ENCODE results near the gene CLK1. TPM values are rescaled to one million over a fixed set of nuclear protein-coding genes. Genes with fewer than 3 reads are reported as not detected.

CLK1 gene
- total and polyA plus RNA-seq, 9 of the 15 experiments (the other 6 are each of a cell fraction or from before 2014, with no cell fraction given), result 29.3 to 99.2 (median 47.0) TPM

- TF ChIP-seq FOXM1 (IDR thresholded peaks at IDR 0.05; ENCODE audit: low read depth) (no peak), FOXM1 (CRISPR knock-in tag; IDR thresholded peaks at IDR 0.05; ENCODE audit: low read depth) (no peak), RCOR1 (IDR thresholded peaks at IDR 0.05; ENCODE audit: borderline replicate concordance in 1 of 2, low read depth in 2 of 2, low read length in 2 of 2) (no peak), PHTF2 (CRISPR knock-in tag; IDR thresholded peaks at IDR 0.05) (no peak), SAFB2 (IDR thresholded peaks at IDR 0.05; ENCODE audit: borderline replicate concordance, low read depth, low read length, severe bottlenecking) (no peak)
- TF ChIP-seq, protein P1, sequence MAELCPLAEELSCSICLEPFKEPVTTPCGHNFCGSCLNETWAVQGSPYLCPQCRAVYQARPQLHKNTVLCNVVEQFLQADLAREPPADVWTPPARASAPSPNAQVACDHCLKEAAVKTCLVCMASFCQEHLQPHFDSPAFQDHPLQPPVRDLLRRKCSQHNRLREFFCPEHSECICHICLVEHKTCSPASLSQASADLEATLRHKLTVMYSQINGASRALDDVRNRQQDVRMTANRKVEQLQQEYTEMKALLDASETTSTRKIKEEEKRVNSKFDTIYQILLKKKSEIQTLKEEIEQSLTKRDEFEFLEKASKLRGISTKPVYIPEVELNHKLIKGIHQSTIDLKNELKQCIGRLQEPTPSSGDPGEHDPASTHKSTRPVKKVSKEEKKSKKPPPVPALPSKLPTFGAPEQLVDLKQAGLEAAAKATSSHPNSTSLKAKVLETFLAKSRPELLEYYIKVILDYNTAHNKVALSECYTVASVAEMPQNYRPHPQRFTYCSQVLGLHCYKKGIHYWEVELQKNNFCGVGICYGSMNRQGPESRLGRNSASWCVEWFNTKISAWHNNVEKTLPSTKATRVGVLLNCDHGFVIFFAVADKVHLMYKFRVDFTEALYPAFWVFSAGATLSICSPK (IDR thresholded peaks at IDR 0.05; ENCODE audit: borderline replicate concordance), result no peak
- TF ChIP-seq, protein P2, sequence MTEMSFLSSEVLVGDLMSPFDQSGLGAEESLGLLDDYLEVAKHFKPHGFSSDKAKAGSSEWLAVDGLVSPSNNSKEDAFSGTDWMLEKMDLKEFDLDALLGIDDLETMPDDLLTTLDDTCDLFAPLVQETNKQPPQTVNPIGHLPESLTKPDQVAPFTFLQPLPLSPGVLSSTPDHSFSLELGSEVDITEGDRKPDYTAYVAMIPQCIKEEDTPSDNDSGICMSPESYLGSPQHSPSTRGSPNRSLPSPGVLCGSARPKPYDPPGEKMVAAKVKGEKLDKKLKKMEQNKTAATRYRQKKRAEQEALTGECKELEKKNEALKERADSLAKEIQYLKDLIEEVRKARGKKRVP (CRISPR knock-in tag; IDR thresholded peaks at IDR 0.05), result no peak
Observed at GRCh38 chr2:200845669-200846325, 18.7 kb downstream of the CLK1 start (continued).

DNA sequence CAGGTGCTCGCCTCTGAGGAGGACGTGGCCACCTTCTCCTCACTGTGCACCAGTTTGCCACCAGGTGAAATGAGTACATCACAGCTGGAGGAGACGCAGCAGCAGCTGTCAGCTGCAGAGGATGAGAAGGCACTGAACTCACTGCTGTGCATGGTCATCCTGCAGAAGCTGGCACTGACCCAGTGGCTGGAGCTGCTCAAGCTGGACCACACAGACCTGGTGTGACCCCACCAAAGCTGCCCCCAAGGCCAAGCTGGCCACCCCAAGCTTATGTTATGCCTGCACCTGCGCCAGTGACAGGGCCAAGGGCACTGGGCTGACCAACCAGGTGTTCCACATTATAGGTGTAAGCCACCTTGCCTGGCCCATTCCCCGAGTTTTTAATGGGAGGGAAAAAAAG is 19.3 kb downstream of the CLK1 start:
- Histone ChIP-seq H2AFZ (ENCODE audit: low read depth, low read length) (no peak overlapping the region), H3K9me3 (replicated peaks; ENCODE audit: control insufficient read depth, insufficient read depth, low read depth, low read length) (no peaks in the 10 kb centered on the region), H3K27me3 (ENCODE audit: control insufficient read depth in 2 of 2, insufficient read depth in 2 of 2, low read length in 2 of 2) (no peaks in the 10 kb centered on the region), H3K4me3 (no peak overlapping the region), H3K9ac (ENCODE audit: insufficient read depth in 1 of 2, low read depth in 2 of 2, low read length in 2 of 2) (no peak overlapping the region), H3K9me1 (ENCODE audit: control insufficient read depth, insufficient read depth, low read length) (no peaks in the 10 kb centered on the region), H3K36me3 (ENCODE audit: control insufficient read depth, insufficient read depth, low read length) (no peaks in the 10 kb centered on the region), H3K27ac (ENCODE audit: extremely low read depth, low read depth, low read length) (no peak overlapping the region), H4K20me1 (replicated peaks; ENCODE audit: control insufficient read depth, insufficient read depth, low read length) (no peaks in the 10 kb centered on the region), H3K4me2 (ENCODE audit: insufficient read depth, low read length) (no peak overlapping the region), H3K79me2 (ENCODE audit: control insufficient read depth, insufficient read depth, low read length) (no peaks in the 10 kb centered on the region), H3K4me1 (replicated peaks in 1 of 2; ENCODE audit: control insufficient read depth in 2 of 2, insufficient read depth in 2 of 2, low read length in 2 of 2) (peaks cover 0 to 10% of the 10 kb centered on the region in 2 experiments; a peak in 2 of 5 replicates)
- ATAC-seq, result no peak; the same call in 2 of the 3 replicates
- WGBS (ENCODE audit: insufficient coverage, low coverage, missing lambda C conversion rate), result 49% methylated on average over 5 of the region's 5 CpGs
- FAIRE-seq, result no peak
- BruUV-seq (replicated peaks), result no TSS peak
- CTCF ChIA-PET (ENCODE audit: low intra/inter-chr PET ratio), result no interaction called here
- DNase-seq (ENCODE audit: extremely low read depth in 1 of 4, low spot score in 3 of 4), result no peak
- POLR2A ChIA-PET, result interaction anchor here (1.1 to 1.5 kb wide), 3 partner anchors 11 to 31 kb away, joined by 4 to 12 read pairs (median 5); no protein-coding TSS in a partner anchor
- intact Hi-C loops (cut with micrococcal nuclease), result no loop called here
- in situ Hi-C loops (cut with MboI), result no loop called here
- TF ChIP-seq ZNF23 (CRISPR knock-in tag; IDR thresholded peaks at IDR 0.05) (no peak), CEBPB (tag; IDR thresholded peaks at IDR 0.05) (no peak), ZFPM2 (CRISPR knock-in tag; IDR thresholded peaks at IDR 0.05) (no peak), KDM5B (IDR thresholded peaks at IDR 0.05; ENCODE audit: insufficient replicate concordance, low read depth, low read length) (no peak), PHF20 (IDR thresholded peaks at IDR 0.05; ENCODE audit: partially characterized antibody) (no peak), SMARCA4 (IDR thresholded peaks at IDR 0.05) (no peak), USF1 (CRISPR knock-in tag; IDR thresholded peaks at IDR 0.05) (no peak), PCBP1 (IDR thresholded peaks at IDR 0.05; ENCODE audit: low read depth, low read length, poor library complexity, severe bottlenecking) (no peak), GATAD2B (IDR thresholded peaks at IDR 0.05; ENCODE audit: borderline replicate concordance) (no peak), ELF1 (tag; IDR thresholded peaks at IDR 0.05) (no peak), BCOR (IDR thresholded peaks at IDR 0.05) (no peak)
- TF ChIP-seq, protein P3, sequence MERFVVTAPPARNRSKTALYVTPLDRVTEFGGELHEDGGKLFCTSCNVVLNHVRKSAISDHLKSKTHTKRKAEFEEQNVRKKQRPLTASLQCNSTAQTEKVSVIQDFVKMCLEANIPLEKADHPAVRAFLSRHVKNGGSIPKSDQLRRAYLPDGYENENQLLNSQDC (CRISPR knock-in tag; IDR thresholded peaks at IDR 0.05), result no peak

Measured in K562 (cell line).